Measurements from ENCODE around the gene CAMTA1.

CAMTA1 gene

GRCh38 chr1:7587108-7587772 is 802.0 kb downstream of the CAMTA1 start:
- DNase-seq (ENCODE audit: low spot score) = no peak
- H3K27ac ChIP-seq = no peak overlapping the region
- POLR2A ChIA-PET (ENCODE audit: low non-redundant PET) = no interaction called here
- CTCF ChIA-PET = no interaction called here
- no peak for TF ChIP-seq CTCF (conservative IDR thresholded peaks at IDR 0.05; ENCODE audit: low read depth)

GRCh38 chr1:7587773-7588456 is 802.7 kb downstream of the CAMTA1 start:
- DNase-seq (ENCODE audit: low spot score) = no peak
- no peak overlapping the region for H3K27ac ChIP-seq
- ChIA-PET CTCF (no interaction called here), POLR2A (ENCODE audit: low non-redundant PET) (interaction anchor here (0.5 kb wide), 1 partner anchor 8 kb away, joined by 3 read pairs; no protein-coding TSS in a partner anchor)
- no peak for TF ChIP-seq CTCF (conservative IDR thresholded peaks at IDR 0.05; ENCODE audit: low read depth)

GRCh38 chr1:7588457-7588827 is 803.2 kb downstream of the CAMTA1 start:
- H3K27ac ChIP-seq = no peak overlapping the region
- ChIA-PET POLR2A (ENCODE audit: low non-redundant PET) (interaction anchor here (0.5 kb wide), 1 partner anchor 8 kb away, joined by 3 read pairs; no protein-coding TSS in a partner anchor), CTCF (interaction anchor here (0.7 kb wide), 1 partner anchor 861 kb away, joined by 3 read pairs; no protein-coding TSS in a partner anchor)
- no peak for DNase-seq (ENCODE audit: low spot score)
- no peak for TF ChIP-seq CTCF (conservative IDR thresholded peaks at IDR 0.05; ENCODE audit: low read depth)

GRCh38 chr1:7589080-7589735 is 804.0 kb downstream of the CAMTA1 start:
- ChIA-PET CTCF (interaction anchor here (0.7 kb wide), 1 partner anchor 861 kb away, joined by 3 read pairs; no protein-coding TSS in a partner anchor), POLR2A (ENCODE audit: low non-redundant PET) (no interaction called here)
- TF ChIP-seq CTCF (conservative IDR thresholded peaks at IDR 0.05; ENCODE audit: low read depth) = no peak
- DNase-seq (ENCODE audit: low spot score) = no peak
- H3K27ac ChIP-seq = no peak overlapping the region

GRCh38 chr1:7589774-7590425 is 804.6 kb downstream of the CAMTA1 start:
- ChIA-PET POLR2A (ENCODE audit: low non-redundant PET) (no interaction called here), CTCF (interaction anchor here (0.6 kb wide), 1 partner anchor 15 kb away, joined by 5 read pairs; no protein-coding TSS in a partner anchor)
- no peak for TF ChIP-seq CTCF (conservative IDR thresholded peaks at IDR 0.05; ENCODE audit: low read depth)
- no peak overlapping the region for H3K27ac ChIP-seq
- no peak for DNase-seq (ENCODE audit: low spot score)

GRCh38 chr1:7590426-7590790 is 805.2 kb downstream of the CAMTA1 start:
- CTCF ChIA-PET = interaction anchor here (0.6 kb wide), 1 partner anchor 14 kb away, joined by 5 read pairs; no protein-coding TSS in a partner anchor

More at GRCh38 chr1:7590426-7590790, 805.2 kb downstream of the CAMTA1 start:
- DNase-seq (ENCODE audit: low spot score) = no peak
- no peak for TF ChIP-seq CTCF (conservative IDR thresholded peaks at IDR 0.05; ENCODE audit: low read depth)
- POLR2A ChIA-PET (ENCODE audit: low non-redundant PET) = no interaction called here
- no peak overlapping the region for H3K27ac ChIP-seq
